Superior temporal gyrus (tissue), 1 donor: ENCODE results near the gene GAN.

Source experiments
- DNase-seq: peaks from one replicate; pipeline ENCODE4 v3.0.0-alpha.2; 2016; ENCODE audit errors: extremely low spot score

GAN gene

GRCh38 chr16:81314603-81315270 lies at the start of gene GAN:
GAN (plus strand) TSS chr16:81314962; CDS start chr16:81315114, 152 bp downstream.
- DNase-seq, result peak; percentile 97

- no peak for DNase-seq
Observed at GRCh38 chr16:81265052-81265451, 49.7 kb upstream of the GAN start.

- DNase-seq, result no peak
Observed at GRCh38 chr16:81265658-81266451, 48.9 kb upstream of the GAN start.

- no peak for DNase-seq
Observed at GRCh38 chr16:81266680-81267095, 48.1 kb upstream of the GAN start.

- no peak for DNase-seq
Observed at GRCh38 chr16:81268509-81268908, 46.3 kb upstream of the GAN start.

- DNase-seq, result no peak
Observed at GRCh38 chr16:81273223-81273950, 41.4 kb upstream of the GAN start.

- DNase-seq, result no peak
Observed at GRCh38 chr16:81275064-81275532, 39.7 kb upstream of the GAN start.

GRCh38 chr16:81275795-81276194 lies 39.0 kb upstream of the GAN start:
- no peak for DNase-seq

- DNase-seq, result peak; percentile 31
Observed at GRCh38 chr16:81276323-81276722, 38.4 kb upstream of the GAN start.

- no peak for DNase-seq
Observed at GRCh38 chr16:81277541-81278080, 37.2 kb upstream of the GAN start.

- no peak for DNase-seq
Observed at GRCh38 chr16:81278526-81278925, 36.2 kb upstream of the GAN start.

- DNase-seq, result no peak
Observed at GRCh38 chr16:81279392-81279791, 35.4 kb upstream of the GAN start.

- no peak for DNase-seq
Observed at GRCh38 chr16:81280393-81280792, 34.4 kb upstream of the GAN start.

- no peak for DNase-seq
Observed at GRCh38 chr16:81283044-81283443, 31.7 kb upstream of the GAN start.

GRCh38 chr16:81284995-81285600 lies 29.7 kb upstream of the GAN start:
- no peak for DNase-seq

GRCh38 chr16:81286190-81286589 lies 28.6 kb upstream of the GAN start:
- DNase-seq, result no peak

GRCh38 chr16:81291117-81291516 lies 23.6 kb upstream of the GAN start:
- no peak for DNase-seq

GRCh38 chr16:81292936-81293335 lies 21.8 kb upstream of the GAN start:
- DNase-seq, result no peak

GRCh38 chr16:81293909-81294802 lies 20.6 kb upstream of the GAN start:
- DNase-seq, result no peak

GRCh38 chr16:81296631-81297030 lies 18.1 kb upstream of the GAN start:
- no peak for DNase-seq

- DNase-seq, result no peak
Observed at GRCh38 chr16:81307770-81308169, 7.0 kb upstream of the GAN start.
